Tibial artery (tissue), 4 donors: ENCODE results near the gene TTC21B.

Source experiments
- DNase-seq, 2 donors: peaks; one replicate each; pipeline ENCODE4 v3.0.0-alpha.2; 2019
- H3K27ac ChIP-seq, 2 donors: fragments of 200-600 bp; sonication (generic) in 1 of 2; 1 replicate in 1 of 2; 2 replicates in 1 of 2; pipeline ENCODE4 v1.5.1; 2018 to 2019; ENCODE audit warnings: mild to moderate bottlenecking in 1 of 2
- H3K27me3 ChIP-seq, 2 donors: fragments of 200-600 bp; sonication (generic) in 1 of 2; one replicate each; pipeline versions ENCODE4 v1.5.1 to v1.6.0; 2016 to 2019
- H3K36me3 ChIP-seq, 3 donors: fragments of 200-600 bp; sonication (generic) in 2 of 3; one replicate each; pipeline ENCODE4 v1.5.1; 2016 to 2019; ENCODE audit warnings: mild to moderate bottlenecking in 2 of 3
- H3K4me1 ChIP-seq, 4 donors: fragments of 200-600 bp; sonication (generic) in 2 of 4; 1 replicate in 3 of 4; 2 replicates in 1 of 4; pipeline ENCODE4 v1.5.1; 2016 to 2019
- H3K4me3 ChIP-seq, 2 donors: fragments of 200-600 bp; sonication (generic) in 1 of 2; 1 replicate in 1 of 2; 2 replicates in 1 of 2; pipeline ENCODE4 v1.5.1; 2018 to 2019; ENCODE audit warnings: mild to moderate bottlenecking in 2 of 2
- H3K9me3 ChIP-seq, 3 donors: fragments of 200-600 bp; sonication (generic) in 1 of 3; one replicate each; pipeline ENCODE4 v1.5.1; 2016 to 2019
- CTCF ChIP-seq, 2 experiments: fragments of 200-600 bp in 1 of 2; fragments of 450-650 bp in 1 of 2; IDR thresholded peaks; one replicate each; pipeline ENCODE4 v1.5.1; 2017 to 2019; ENCODE audit warnings: antibody characterized with exemption in 2 of 2, mild to moderate bottlenecking in 1 of 2, moderate library complexity in 1 of 2
- intact Hi-C: fragments of 100-400 bp; cut with DNase I; formaldehyde crosslinking; loops from one replicate; pipeline ENCODE4 v1.15.0; 2023; ENCODE audit warnings: low total_unique reads

The TTC21B gene

GRCh38 chr2:165827016-165827920 is 126.3 kb downstream of the TTC21B start:
- Histone ChIP-seq H3K9me3 (no peaks in the 10 kb centered on the region), H3K27me3 (no peaks in the 10 kb centered on the region), H3K4me1 (no peaks in the 10 kb centered on the region), H3K36me3 (no peaks in the 10 kb centered on the region), H3K27ac (no peak overlapping the region), H3K4me3 (no peak overlapping the region)
- TF ChIP-seq CTCF (IDR thresholded peaks at IDR 0.05) = no peak
- DNase-seq = no peak
- intact Hi-C loops = no loop called here

- no peak for TF ChIP-seq CTCF (IDR thresholded peaks at IDR 0.05)
- no peaks in the 10 kb centered on the region for H3K27me3 ChIP-seq
- no peaks in the 10 kb centered on the region for H3K36me3 ChIP-seq
- intact Hi-C loops = no loop called here
- no peaks in the 10 kb centered on the region for H3K9me3 ChIP-seq
- no peak overlapping the region for H3K4me3 ChIP-seq
- H3K4me1 ChIP-seq = peaks cover 0 to 6% (median 0%) of the 10 kb centered on the region in 4 donors
- no peak for DNase-seq
- H3K27ac ChIP-seq = no peak overlapping the region
Measured at GRCh38 chr2:165825041-165825440, 128.5 kb downstream of the TTC21B start.
